Activated naive CD4-positive, alpha-beta T cell treated with anti-CD3 and anti-CD28 coated beads, Interleukin-2, amount 10 ng/mL, durations not matched to agents 7 days and 5 days (primary cell): Measurements from ENCODE around the gene SGSM2.

Experiments
- CTCF ChIA-PET: fragments of 350-600 bp; sonication (Branson Sonifier 250); formaldehyde crosslinking; loops from one replicate; lab custom pipeline; 2021; ENCODE audit warnings: antibody characterized with exemption; lab: Charles Lee
- DNase-seq: peaks from one replicate; pipeline ENCODE4 v3.0.0-alpha.2; 2020
- H3K27ac Mint-ChIP-seq: one replicate; pipeline ENCODE4 v1.8.0; 2021; ENCODE audit warnings: mild to moderate bottlenecking, moderate library complexity, mixed read lengths
- H3K27me3 Mint-ChIP-seq: one replicate; pipeline ENCODE4 v1.8.0; 2021; ENCODE audit warnings: mild to moderate bottlenecking, mixed read lengths
- H3K36me3 Mint-ChIP-seq: one replicate; pipeline ENCODE4 v1.8.0; 2021; ENCODE audit warnings: mixed read lengths
- H3K4me1 Mint-ChIP-seq: one replicate; pipeline ENCODE4 v1.8.0; 2021; ENCODE audit warnings: mixed read lengths
- H3K4me3 Mint-ChIP-seq: one replicate; pipeline ENCODE4 v1.8.0; 2021; ENCODE audit warnings: mild to moderate bottlenecking, moderate library complexity, mixed read lengths
- H3K9me3 Mint-ChIP-seq: one replicate; pipeline ENCODE4 v1.8.0; 2021; ENCODE audit warnings: mixed read lengths

SGSM2 gene

GRCh38 chr17:2410951-2411350 is 73.7 kb downstream of the SGSM2 start:
- Mint-ChIP-seq H3K4me1 (peaks cover 9% of the 10 kb centered on the region), H3K4me3 (no peak overlapping the region), H3K27me3 (no peaks in the 10 kb centered on the region), H3K27ac (no peak overlapping the region), H3K36me3 (no peaks in the 10 kb centered on the region), H3K9me3 (no peaks in the 10 kb centered on the region)
- CTCF ChIA-PET, result interaction anchor here (23.4 kb wide), 1 partner anchor 28 kb away, joined by 467 read pairs; no protein-coding TSS in a partner anchor
- DNase-seq, result no peak

GRCh38 chr17:2412561-2413021 is 75.3 kb downstream of the SGSM2 start:
- peaks cover 2% of the 10 kb centered on the region for H3K4me1 Mint-ChIP-seq
- CTCF ChIA-PET, result interaction anchor here (23.4 kb wide), 1 partner anchor 30 kb away, joined by 467 read pairs; no protein-coding TSS in a partner anchor
- no peak for DNase-seq
- H3K27ac Mint-ChIP-seq, result no peak overlapping the region
- H3K9me3 Mint-ChIP-seq, result no peaks in the 10 kb centered on the region
- no peak overlapping the region for H3K4me3 Mint-ChIP-seq
- H3K27me3 Mint-ChIP-seq, result no peaks in the 10 kb centered on the region
- H3K36me3 Mint-ChIP-seq, result no peaks in the 10 kb centered on the region

- H3K27me3 Mint-ChIP-seq, result no peaks in the 10 kb centered on the region
- peaks cover 2% of the 10 kb centered on the region for H3K4me1 Mint-ChIP-seq
- DNase-seq, result no peak
- no peak overlapping the region for H3K27ac Mint-ChIP-seq
- H3K9me3 Mint-ChIP-seq, result no peaks in the 10 kb centered on the region
- H3K4me3 Mint-ChIP-seq, result no peak overlapping the region
- no peaks in the 10 kb centered on the region for H3K36me3 Mint-ChIP-seq
- CTCF ChIA-PET, result interaction anchor here (1.0 to 23.4 kb wide), 2 partner anchors 32 to 44 kb away, joined by 3 to 467 read pairs; no protein-coding TSS in a partner anchor
Observed at GRCh38 chr17:2414446-2415064, 77.3 kb downstream of the SGSM2 start.

GRCh38 chr17:2415081-2415480 is 77.8 kb downstream of the SGSM2 start:
- CTCF ChIA-PET, result interaction anchor here (0.7 to 23.4 kb wide), 11 partner anchors 8 to 503 kb away, joined by 3 to 467 read pairs (median 6); partner anchors contain the start of genes HIC1 and MNT
- DNase-seq, result no peak
- Mint-ChIP-seq H3K4me3 (no peak overlapping the region), H3K36me3 (no peaks in the 10 kb centered on the region), H3K9me3 (no peaks in the 10 kb centered on the region), H3K4me1 (peaks cover 2% of the 10 kb centered on the region), H3K27me3 (no peaks in the 10 kb centered on the region), H3K27ac (no peak overlapping the region)

GRCh38 chr17:2416010-2416734 is 78.9 kb downstream of the SGSM2 start:
- no peaks in the 10 kb centered on the region for H3K36me3 Mint-ChIP-seq
- H3K4me3 Mint-ChIP-seq, result no peak overlapping the region
- CTCF ChIA-PET, result interaction anchor here (0.7 to 23.4 kb wide), 31 partner anchors 9 to 504 kb away, joined by 3 to 467 read pairs (median 4); partner anchors contain the start of genes HIC1, MNT and TSR1
- H3K4me1 Mint-ChIP-seq, result peaks cover 2% of the 10 kb centered on the region
- H3K27ac Mint-ChIP-seq, result no peak overlapping the region
- H3K9me3 Mint-ChIP-seq, result no peaks in the 10 kb centered on the region
- DNase-seq, result peak; percentile 89
- H3K27me3 Mint-ChIP-seq, result no peaks in the 10 kb centered on the region

GRCh38 chr17:2418572-2418971 is 81.3 kb downstream of the SGSM2 start:
- CTCF ChIA-PET, result interaction anchor here (1.0 to 23.4 kb wide), 2 partner anchors 36 to 364 kb away, joined by 3 to 467 read pairs; partner anchors contain the start of gene HIC1
- H3K9me3 Mint-ChIP-seq, result no peaks in the 10 kb centered on the region
- no peak overlapping the region for H3K27ac Mint-ChIP-seq
- no peak overlapping the region for H3K4me3 Mint-ChIP-seq
- no peaks in the 10 kb centered on the region for H3K27me3 Mint-ChIP-seq
- H3K36me3 Mint-ChIP-seq, result no peaks in the 10 kb centered on the region
- DNase-seq, result no peak
- H3K4me1 Mint-ChIP-seq, result peaks cover 2% of the 10 kb centered on the region

- H3K9me3 Mint-ChIP-seq, result no peaks in the 10 kb centered on the region
- CTCF ChIA-PET, result interaction anchor here (23.4 kb wide), 1 partner anchor 37 kb away, joined by 467 read pairs; no protein-coding TSS in a partner anchor
- no peak overlapping the region for H3K4me3 Mint-ChIP-seq
- H3K36me3 Mint-ChIP-seq, result no peaks in the 10 kb centered on the region
- H3K27ac Mint-ChIP-seq, result no peak overlapping the region
- H3K4me1 Mint-ChIP-seq, result peaks cover 2% of the 10 kb centered on the region
- DNase-seq, result no peak
- no peaks in the 10 kb centered on the region for H3K27me3 Mint-ChIP-seq
Observed at GRCh38 chr17:2419486-2419885, 82.2 kb downstream of the SGSM2 start.

- H3K36me3 Mint-ChIP-seq, result no peaks in the 10 kb centered on the region
- no peak overlapping the region for H3K4me3 Mint-ChIP-seq
- H3K27me3 Mint-ChIP-seq, result no peaks in the 10 kb centered on the region
- H3K27ac Mint-ChIP-seq, result no peak overlapping the region
- DNase-seq, result no peak
- H3K9me3 Mint-ChIP-seq, result no peaks in the 10 kb centered on the region
- peaks cover 2% of the 10 kb centered on the region for H3K4me1 Mint-ChIP-seq
- CTCF ChIA-PET, result interaction anchor here (0.5 to 23.4 kb wide), 2 partner anchors 12 to 37 kb away, joined by 3 to 467 read pairs; no protein-coding TSS in a partner anchor
Observed at GRCh38 chr17:2420176-2420575, 82.9 kb downstream of the SGSM2 start.

GRCh38 chr17:2421315-2422147 is 84.2 kb downstream of the SGSM2 start:
- Mint-ChIP-seq H3K4me1 (peaks cover 2% of the 10 kb centered on the region), H3K9me3 (no peaks in the 10 kb centered on the region), H3K27ac (no peak overlapping the region), H3K36me3 (no peaks in the 10 kb centered on the region), H3K4me3 (no peak overlapping the region), H3K27me3 (no peaks in the 10 kb centered on the region)
- CTCF ChIA-PET, result interaction anchor here (23.4 kb wide), 1 partner anchor 39 kb away, joined by 467 read pairs; no protein-coding TSS in a partner anchor
- no peak for DNase-seq

- H3K4me1 Mint-ChIP-seq, result no peaks in the 10 kb centered on the region
- H3K4me3 Mint-ChIP-seq, result no peak overlapping the region
- CTCF ChIA-PET, result no interaction called here
- H3K27ac Mint-ChIP-seq, result no peak overlapping the region
- no peaks in the 10 kb centered on the region for H3K36me3 Mint-ChIP-seq
- DNase-seq, result no peak
- H3K9me3 Mint-ChIP-seq, result no peaks in the 10 kb centered on the region
- H3K27me3 Mint-ChIP-seq, result no peaks in the 10 kb centered on the region
Observed at GRCh38 chr17:2423271-2423670, 86.0 kb downstream of the SGSM2 start.

GRCh38 chr17:2427215-2427614 is 89.9 kb downstream of the SGSM2 start:
- Mint-ChIP-seq H3K4me3 (no peak overlapping the region), H3K27me3 (no peaks in the 10 kb centered on the region), H3K4me1 (no peaks in the 10 kb centered on the region), H3K36me3 (no peaks in the 10 kb centered on the region), H3K9me3 (no peaks in the 10 kb centered on the region), H3K27ac (no peak overlapping the region)
- CTCF ChIA-PET, result interaction anchor here (0.6 to 1.3 kb wide), 2 partner anchors 25 to 44 kb away, joined by 3 to 4 read pairs; no protein-coding TSS in a partner anchor
- DNase-seq, result no peak

- no peak for DNase-seq
- Mint-ChIP-seq H3K27me3 (no peaks in the 10 kb centered on the region), H3K4me1 (no peaks in the 10 kb centered on the region), H3K27ac (no peak overlapping the region), H3K4me3 (no peak overlapping the region), H3K9me3 (no peaks in the 10 kb centered on the region), H3K36me3 (peaks cover 2% of the 10 kb centered on the region)
- CTCF ChIA-PET, result interaction anchor here (0.6 to 1.3 kb wide), 2 partner anchors 25 to 45 kb away, joined by 3 to 4 read pairs; no protein-coding TSS in a partner anchor
Observed at GRCh38 chr17:2427910-2428309, 90.6 kb downstream of the SGSM2 start.
